OCI-LY1 (cell line): ENCODE results near the gene STAC2.

Experiments used
- CTCF ChIP-seq: fragments of 200-600 bp; sonication (generic), shearing (Covaris generic); IDR thresholded peaks from 2 replicates; pipeline ENCODE4 v1.5.1; 2017; ENCODE audit warnings: mild to moderate bottlenecking, antibody characterized with exemption, low read length, moderate library complexity, mixed read lengths
- EZH2 ChIP-seq: fragments of 200-600 bp; sonication (generic), shearing (Covaris generic); IDR thresholded peaks from 2 replicates; pipeline ENCODE4 v1.8.0; 2017; ENCODE audit warnings: borderline replicate concordance, mixed run types, mild to moderate bottlenecking, antibody characterized with exemption, low read length, moderate library complexity, mixed read lengths

- TF ChIP-seq CTCF (no peak), EZH2 (no peak)
Measured at GRCh38 chr17:39222866-39223834, 2.6 kb downstream of the STAC2 start.
